Stimulated activated CD8-positive, alpha-beta memory T cell treated with anti-CD3 and anti-CD28 coated beads, Interleukin-7, amount 100 ng/mL, for 48 hours (primary cell): ENCODE results near the gene ANKRD31.

Source experiments
- DNase-seq, 2 donors: peaks; one replicate each; pipeline ENCODE4 v3.0.0-alpha.2; 2020; ENCODE audit warnings: low read depth in 1 of 2; ENCODE audit errors: extremely low read depth in 1 of 2

Gene ANKRD31

GRCh38 chr5:75044406-75044805 is 192.3 kb downstream of the ANKRD31 start:
- no peak for DNase-seq

GRCh38 chr5:75043633-75044264 is 192.9 kb downstream of the ANKRD31 start:
- no peak for DNase-seq

- no peak for DNase-seq
Observed at GRCh38 chr5:75042522-75042921, 194.2 kb downstream of the ANKRD31 start.

DNA sequence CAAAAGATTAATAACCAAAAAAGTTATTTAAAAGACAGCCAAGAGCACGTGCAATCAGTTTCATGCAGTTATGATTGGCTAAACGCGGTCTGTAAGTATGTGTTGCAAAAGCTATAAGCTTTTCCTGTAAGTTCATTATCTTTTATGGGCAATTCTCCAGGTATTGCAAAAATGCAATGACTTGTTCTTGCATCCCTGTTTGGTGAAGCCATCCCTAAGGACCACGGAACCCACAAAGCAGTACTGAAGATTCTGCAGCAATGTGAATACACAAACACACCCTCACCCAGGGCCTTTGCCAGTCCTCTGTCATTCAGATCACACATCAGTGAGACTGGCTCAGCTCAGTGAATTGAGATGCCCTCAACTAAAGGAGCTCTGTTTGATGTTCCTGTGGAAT is 195.7 kb downstream of the ANKRD31 start:
- DNase-seq, result no peak

DNA sequence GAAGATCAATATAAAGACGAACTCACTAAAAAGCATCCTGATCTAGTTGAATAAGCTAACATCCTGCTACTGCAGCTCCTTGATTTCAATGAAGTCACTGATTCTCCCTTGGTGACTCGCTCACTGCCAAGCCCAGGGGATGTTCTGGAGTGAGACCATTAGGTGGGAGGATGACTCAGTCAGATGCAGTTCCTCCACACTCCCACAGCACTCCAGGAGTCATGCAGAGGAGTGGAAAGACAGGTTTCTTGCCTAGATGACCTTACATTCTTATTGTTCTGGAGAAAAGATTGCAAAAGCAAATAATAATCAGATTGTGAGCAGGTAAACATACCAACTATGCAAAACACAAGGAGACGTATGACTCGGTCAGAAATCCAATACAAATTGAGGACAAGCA is 199.6 kb downstream of the ANKRD31 start:
- peak in 1 of 2 donors; percentile 39 for DNase-seq

DNA sequence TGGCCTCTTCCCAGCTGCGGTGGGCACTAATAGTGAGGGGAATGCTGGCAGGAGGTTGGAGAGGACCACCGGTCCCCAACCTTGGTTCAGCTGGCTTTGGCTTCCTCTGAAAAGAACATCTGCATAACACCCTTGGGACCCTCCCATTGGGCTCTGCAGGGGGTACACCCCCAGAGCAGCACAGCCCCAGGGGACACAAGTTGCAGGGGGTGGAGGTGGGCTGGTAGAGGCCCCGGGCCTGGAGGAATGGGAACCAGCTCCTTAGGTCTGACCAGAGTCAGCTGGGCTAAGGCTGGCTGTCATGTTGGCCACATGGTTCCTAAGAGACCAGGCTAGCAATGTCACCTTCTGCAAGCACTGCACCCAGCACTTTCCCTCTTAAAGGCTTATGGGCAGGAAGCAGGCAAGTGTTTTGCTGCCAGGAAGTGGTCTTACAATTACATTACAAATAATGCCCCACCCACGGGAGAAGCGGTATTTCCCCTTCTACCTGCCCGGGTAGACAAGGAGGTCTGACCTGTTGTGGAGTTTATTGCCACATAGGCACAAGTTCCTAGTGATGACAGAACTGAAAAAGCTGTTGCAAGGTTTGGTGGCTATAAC is 202.4 kb downstream of the ANKRD31 start:
- peak in 1 of 2 donors; percentile 41 for DNase-seq

GRCh38 chr5:75031366-75031765 is 205.3 kb downstream of the ANKRD31 start:
- no peak for DNase-seq

DNA sequence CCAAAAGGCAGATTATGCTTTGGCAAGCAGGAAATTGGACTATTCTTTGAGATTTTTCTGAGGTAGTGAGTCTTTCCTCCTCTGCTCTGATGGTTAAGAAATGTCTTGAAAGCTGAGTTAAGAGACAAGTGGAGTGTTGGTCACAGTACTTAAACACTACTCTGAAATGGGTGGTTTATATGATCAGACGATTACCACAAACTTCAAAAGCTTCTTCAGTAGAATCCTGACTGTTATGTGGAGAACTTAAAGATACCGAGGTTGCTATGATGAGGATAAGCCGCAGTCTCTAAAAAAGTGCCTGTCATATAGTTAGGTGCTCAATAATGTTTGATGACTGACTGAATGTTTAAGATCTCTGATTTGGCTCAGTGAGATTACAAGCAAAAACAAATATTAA is 208.6 kb downstream of the ANKRD31 start:
- DNase-seq, result no peak

DNA sequence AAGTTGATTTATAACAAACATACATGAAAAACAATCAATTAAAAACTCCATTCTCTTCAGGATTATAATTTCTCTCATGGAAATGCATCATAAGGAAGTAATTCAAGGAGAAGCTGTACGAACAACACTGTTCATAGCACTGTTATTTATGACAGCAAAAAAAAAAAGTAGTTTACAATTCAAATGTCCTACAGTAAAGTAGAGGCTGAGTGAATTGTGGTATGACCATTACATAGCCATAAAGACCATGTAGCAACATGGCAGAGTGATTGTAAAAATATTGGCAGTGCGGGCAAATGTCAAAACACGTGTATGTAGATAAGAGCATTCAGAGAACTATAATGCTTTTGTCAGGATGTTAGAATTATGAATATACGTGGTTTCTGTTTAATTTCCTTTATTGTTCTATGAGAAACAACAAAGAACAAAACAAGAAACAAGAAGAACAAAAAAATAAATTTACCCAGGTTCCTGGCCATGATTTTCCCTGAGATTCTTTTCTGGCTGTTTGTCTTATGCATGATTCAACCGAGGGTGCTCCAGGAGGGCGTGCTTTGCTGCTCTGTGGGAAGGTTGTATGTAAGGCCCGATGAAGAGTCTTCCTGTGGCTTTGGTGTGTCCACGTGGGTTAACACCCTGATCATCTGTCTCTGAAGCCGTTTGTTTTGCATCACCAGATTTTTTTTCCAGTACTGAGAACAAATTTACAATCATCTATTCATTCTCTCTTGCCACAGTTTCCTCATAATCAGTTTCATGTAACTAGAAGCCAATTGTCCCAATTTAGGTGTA is 213.1 kb downstream of the ANKRD31 start:
- peak in 1 of 2 donors; percentile 7 for DNase-seq

GRCh38 chr5:75021800-75022199 is 214.9 kb downstream of the ANKRD31 start:
- no peak for DNase-seq

- DNase-seq, result no peak
Observed at GRCh38 chr5:75021219-75021618, 215.5 kb downstream of the ANKRD31 start.

- no peak for DNase-seq
Observed at GRCh38 chr5:75020016-75020656, 216.5 kb downstream of the ANKRD31 start.

GRCh38 chr5:75018805-75019587 is 217.7 kb downstream of the ANKRD31 start:
- DNase-seq, result no peak
